Fibroblast of the aortic adventitia (primary cell): ENCODE data around the gene MYRF. TPM values are rescaled to one million over a fixed set of nuclear protein-coding genes. Genes with fewer than 3 reads are reported as not detected.
A peak's percentile ranks its signal among the peaks of the same experiment; 100 is the strongest.

Experiments
- DNase-seq: peaks from one replicate; pipeline ENCODE4 v3.0.0-alpha.2; 2010; ENCODE audit warnings: low read depth
- H3K4me3 ChIP-seq: 2 replicates; pipeline ENCODE4 v1.5.1; 2011; ENCODE audit warnings: low read depth, mild to moderate bottlenecking, control low read depth, low read length, moderate library complexity
- total RNA-seq: library from RNA; depleted of rRNA; stranded (reverse); fragments of >200 nt; gene quantifications from 2 replicates; pipeline ENCODE4 v1.2.3, GENCODE V29; 2012; ENCODE audit warnings: low replicate concordance
- TF ChIP-seq, protein P1 (sequence below): IDR thresholded peaks from 2 replicates; pipeline ENCODE4 v1.5.1; 2011; ENCODE audit warnings: mild to moderate bottlenecking, low read length, control low read depth, inconsistent platforms; ENCODE audit not compliant: insufficient read depth

Gene MYRF
- total RNA-seq, 1 donor, result 0.18 TPM

DNA sequence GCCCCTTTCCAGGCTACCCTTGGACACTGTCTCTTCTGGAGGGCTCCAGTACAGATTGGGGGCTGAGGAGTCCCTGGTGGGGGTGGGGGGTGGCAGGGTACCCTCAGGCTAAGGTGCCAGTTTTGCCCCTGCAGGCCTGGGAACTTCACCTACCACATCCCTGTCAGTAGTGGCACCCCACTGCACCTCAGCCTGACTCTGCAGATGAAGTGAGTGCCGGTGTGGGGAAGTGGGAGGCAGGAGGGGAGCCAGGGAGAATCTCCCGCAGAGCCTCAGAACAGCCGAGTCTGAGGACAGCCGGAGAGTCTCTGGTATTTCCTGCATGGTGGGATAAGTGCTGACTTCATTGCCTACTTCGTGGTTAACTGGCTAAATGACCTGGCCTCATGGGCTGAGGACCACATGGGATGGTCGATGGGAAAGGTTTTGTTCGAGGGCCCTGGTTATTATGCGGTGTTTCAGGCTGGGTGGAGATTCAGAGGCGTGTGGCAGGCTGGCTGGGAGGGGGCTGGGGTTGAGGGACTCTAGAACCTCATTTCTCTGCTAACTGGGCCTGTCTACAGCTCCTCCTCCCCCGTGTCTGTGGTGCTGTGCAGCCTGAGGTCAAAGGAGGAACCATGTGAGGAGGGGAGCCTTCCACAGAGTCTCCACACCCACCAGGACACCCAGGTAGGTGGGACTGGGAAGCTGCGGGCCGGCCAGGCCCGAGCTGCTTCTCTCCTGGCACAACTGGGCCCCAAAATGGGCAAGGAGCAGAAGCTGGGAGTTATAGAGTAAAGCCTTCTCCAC lies 31.5 kb downstream of the MYRF start:
- DNase-seq, result no peak
- H3K4me3 ChIP-seq, result no peak overlapping the region
- TF ChIP-seq, protein P1, sequence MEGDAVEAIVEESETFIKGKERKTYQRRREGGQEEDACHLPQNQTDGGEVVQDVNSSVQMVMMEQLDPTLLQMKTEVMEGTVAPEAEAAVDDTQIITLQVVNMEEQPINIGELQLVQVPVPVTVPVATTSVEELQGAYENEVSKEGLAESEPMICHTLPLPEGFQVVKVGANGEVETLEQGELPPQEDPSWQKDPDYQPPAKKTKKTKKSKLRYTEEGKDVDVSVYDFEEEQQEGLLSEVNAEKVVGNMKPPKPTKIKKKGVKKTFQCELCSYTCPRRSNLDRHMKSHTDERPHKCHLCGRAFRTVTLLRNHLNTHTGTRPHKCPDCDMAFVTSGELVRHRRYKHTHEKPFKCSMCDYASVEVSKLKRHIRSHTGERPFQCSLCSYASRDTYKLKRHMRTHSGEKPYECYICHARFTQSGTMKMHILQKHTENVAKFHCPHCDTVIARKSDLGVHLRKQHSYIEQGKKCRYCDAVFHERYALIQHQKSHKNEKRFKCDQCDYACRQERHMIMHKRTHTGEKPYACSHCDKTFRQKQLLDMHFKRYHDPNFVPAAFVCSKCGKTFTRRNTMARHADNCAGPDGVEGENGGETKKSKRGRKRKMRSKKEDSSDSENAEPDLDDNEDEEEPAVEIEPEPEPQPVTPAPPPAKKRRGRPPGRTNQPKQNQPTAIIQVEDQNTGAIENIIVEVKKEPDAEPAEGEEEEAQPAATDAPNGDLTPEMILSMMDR, result no peak

DNA sequence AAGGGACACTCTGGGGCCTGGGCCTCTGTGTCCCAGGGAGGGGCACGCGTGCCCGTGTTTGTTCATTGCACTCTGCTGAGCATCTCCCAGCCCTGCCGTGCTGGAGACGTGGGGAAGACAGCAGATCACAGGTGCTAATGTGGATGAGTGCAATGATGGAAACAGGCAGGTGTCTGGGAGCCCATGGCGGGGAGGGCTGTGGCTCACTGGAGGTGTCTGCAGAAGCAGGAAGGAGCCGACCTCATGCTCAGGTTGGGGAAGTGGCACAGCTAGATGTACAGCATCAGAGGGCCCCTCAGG lies 32.0 kb downstream of the MYRF start:
- H3K4me3 ChIP-seq, result no peak overlapping the region
- TF ChIP-seq, protein P1, result no peak
- DNase-seq, result no peak

DNA sequence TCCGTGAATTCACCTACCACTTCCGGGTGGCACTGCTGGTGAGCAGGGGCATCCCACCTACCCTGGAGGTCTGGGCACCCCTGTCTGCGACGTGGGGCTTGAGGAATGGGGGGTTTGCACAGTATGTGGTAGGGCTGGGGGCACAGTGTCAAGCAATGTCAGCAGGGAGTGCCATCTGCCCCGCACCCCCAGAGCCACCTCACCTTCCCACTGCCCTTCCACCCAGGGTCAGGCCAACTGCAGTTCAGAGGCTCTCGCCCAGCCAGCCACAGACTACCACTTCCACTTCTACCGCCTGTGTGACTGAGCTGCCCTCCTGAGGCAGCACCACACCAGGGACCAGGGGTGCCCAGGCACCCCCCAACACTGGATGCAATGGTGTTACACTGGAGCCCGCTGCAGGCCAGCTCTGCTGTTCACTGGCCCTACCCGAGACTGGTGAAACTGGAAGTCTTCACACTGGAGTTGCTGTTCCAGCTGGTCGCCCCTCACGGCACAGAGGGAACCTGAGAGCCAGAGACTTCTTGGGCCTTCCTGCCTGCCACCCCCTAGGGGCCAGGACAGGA lies 33.5 kb downstream of the MYRF start:
- no peak overlapping the region for H3K4me3 ChIP-seq
- TF ChIP-seq, protein P1, result no peak
- no peak for DNase-seq

DNA sequence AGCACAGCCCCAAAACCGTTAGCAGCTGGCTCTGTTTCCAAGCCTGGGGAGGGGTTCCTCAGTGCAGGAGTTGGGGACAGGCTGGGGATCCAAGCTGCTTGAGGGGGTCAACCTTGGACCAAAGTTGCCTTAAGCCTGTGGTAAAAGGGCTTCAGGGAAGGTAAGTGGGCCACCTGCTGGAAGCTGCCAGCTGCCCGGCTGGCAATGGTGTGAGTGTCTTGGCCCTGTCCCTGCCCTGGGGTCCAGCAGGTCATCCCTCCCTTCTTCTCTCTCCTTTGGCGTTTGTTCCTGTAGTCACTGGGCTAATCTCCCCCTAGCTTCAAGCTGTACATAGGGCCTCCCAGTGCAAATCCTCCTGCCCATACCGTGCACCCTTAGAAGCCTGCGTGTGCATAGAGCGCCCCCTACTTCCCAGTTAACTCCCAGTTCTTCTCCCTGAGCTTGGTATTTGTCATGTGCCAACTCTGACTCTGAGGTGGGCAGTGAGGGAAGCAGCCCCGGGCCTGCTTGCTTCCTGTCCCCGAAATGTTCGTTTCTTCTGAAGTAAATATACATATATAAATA lies 35.6 kb downstream of the MYRF start:
- H3K4me3 ChIP-seq, result no peak overlapping the region
- TF ChIP-seq, protein P1, result peak; percentile 57
- DNase-seq, result peak; percentile 51

DNA sequence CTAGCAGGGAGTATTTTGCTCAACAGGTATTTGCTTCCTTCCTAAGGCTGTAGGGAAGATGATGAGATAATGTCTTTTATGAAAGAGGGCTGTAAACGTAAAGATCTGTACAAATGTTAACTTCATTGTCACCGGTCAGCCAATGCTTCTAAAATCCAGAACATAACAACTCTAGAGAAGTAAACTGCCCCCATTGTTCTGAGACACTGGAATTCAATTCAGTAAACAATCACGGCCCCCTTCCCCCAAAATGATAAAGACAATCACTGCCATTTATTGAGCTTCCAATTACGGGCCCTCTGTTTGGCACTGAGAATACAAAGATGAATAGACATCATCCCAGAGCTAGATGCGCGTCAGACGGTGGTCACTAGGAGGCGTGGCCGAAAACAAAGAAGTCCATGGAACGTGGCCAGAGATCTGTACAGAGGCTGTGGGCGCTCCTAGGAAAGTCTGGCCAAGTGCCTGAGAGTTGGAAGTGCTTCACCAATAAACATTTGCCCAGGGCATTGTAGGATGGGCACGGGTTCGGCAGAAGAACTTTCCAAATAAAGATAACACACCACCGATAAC lies 39.4 kb downstream of the MYRF start:
- TF ChIP-seq, protein P1, result no peak
- DNase-seq, result peak; percentile 94
- H3K4me3 ChIP-seq, result peak overlapping the region; percentile 96

DNA sequence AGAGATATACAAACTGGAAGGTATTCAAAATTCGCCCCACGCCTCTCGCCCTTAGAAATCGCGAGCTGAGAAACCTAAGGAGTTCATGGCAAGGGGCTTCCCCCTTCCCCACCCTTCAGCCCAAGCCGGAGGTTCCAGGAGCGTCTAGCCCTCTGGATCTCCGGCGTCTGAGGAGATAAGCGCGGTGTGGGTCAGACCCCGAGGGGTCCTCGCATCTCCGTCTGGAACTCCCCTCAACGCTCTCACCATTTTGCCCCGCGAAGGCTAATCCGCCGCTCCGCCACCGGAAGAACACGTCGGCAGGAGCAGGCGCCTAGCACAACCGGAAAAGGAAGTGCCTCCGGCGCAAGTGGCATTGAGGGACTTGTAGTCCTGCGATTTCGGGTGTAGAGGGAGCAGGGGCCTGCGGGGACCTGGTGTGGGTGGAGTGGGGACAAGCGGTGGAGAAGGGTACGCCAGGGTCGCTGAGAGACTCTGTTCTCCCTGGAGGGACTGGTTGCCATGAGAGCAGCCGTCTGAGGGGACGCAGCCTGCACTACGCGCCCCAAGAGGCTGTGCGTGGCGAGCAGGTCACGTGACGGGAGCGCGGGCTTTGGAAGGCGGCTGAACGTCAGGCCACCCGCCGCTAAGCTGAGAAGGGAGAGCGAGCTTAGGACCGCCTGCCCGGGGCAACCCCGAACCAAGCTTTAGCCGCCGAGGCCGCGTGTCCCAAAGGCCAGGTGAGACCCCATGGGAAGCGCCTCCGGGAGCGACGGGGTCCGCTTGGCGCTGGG lies 40.1 kb downstream of the MYRF start, which contains the start of the genes FEN1 and TMEM258:
Gene FEN1 (plus strand): TSS at position 602 of the 773 bp plus-strand sequence. CDS start 2,451 bp downstream, outside the sequence.
Gene TMEM258 (minus strand): TSS at position 290 of the 773 bp plus-strand sequence. CDS start 41 bp downstream, at position 249.
- H3K4me3 ChIP-seq, result peak within 1 kb of the TSS; percentile 96
- peak; percentile 94 for DNase-seq
- TF ChIP-seq, protein P1, result peak; percentile 10
